Measurements from ENCODE around the gene FAR1.

- TF ChIP-seq, protein P1, sequence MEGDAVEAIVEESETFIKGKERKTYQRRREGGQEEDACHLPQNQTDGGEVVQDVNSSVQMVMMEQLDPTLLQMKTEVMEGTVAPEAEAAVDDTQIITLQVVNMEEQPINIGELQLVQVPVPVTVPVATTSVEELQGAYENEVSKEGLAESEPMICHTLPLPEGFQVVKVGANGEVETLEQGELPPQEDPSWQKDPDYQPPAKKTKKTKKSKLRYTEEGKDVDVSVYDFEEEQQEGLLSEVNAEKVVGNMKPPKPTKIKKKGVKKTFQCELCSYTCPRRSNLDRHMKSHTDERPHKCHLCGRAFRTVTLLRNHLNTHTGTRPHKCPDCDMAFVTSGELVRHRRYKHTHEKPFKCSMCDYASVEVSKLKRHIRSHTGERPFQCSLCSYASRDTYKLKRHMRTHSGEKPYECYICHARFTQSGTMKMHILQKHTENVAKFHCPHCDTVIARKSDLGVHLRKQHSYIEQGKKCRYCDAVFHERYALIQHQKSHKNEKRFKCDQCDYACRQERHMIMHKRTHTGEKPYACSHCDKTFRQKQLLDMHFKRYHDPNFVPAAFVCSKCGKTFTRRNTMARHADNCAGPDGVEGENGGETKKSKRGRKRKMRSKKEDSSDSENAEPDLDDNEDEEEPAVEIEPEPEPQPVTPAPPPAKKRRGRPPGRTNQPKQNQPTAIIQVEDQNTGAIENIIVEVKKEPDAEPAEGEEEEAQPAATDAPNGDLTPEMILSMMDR (conservative IDR thresholded peaks at IDR 0.05), result no peak
- no peak for TF ChIP-seq ZFX (IDR thresholded peaks at IDR 0.05)
Measured at GRCh38 chr11:13713982-13714381, 45.5 kb downstream of the FAR1 start.
